Parathyroid adenoma (tissue), 2 donors: Measurements from ENCODE around the gene ANK2.

Experiments
- H2AFZ ChIP-seq: fragments of 300-600 bp; sonication (generic); one replicate; pipeline ENCODE4 v1.7.0; 2017; ENCODE audit warnings: antibody characterized with exemption, mild to moderate bottlenecking
- H3K27ac ChIP-seq: fragments of 300-600 bp; sonication (generic); one replicate; pipeline ENCODE4 v1.7.0; 2017
- H3K27me3 ChIP-seq: fragments of 300-600 bp; sonication (generic); one replicate; pipeline ENCODE4 v1.7.0; 2017; ENCODE audit warnings: low read length; ENCODE audit not compliant: control insufficient read depth, insufficient read depth
- H3K36me3 ChIP-seq: fragments of 300-600 bp; sonication (generic); one replicate; pipeline ENCODE4 v1.7.0; 2017; ENCODE audit warnings: low read length; ENCODE audit not compliant: control insufficient read depth, insufficient read depth
- H3K4me1 ChIP-seq: fragments of 300-600 bp; sonication (generic); one replicate; pipeline ENCODE4 v1.7.0; 2017; ENCODE audit warnings: control low read depth
- H3K4me2 ChIP-seq: fragments of 300-600 bp; sonication (generic); one replicate; pipeline ENCODE4 v1.7.0; 2017; ENCODE audit warnings: low read length
- H3K4me3 ChIP-seq: fragments of 300-600 bp; sonication (generic); one replicate; pipeline ENCODE4 v1.7.0; 2017; ENCODE audit warnings: low read depth, low read length
- H3K79me2 ChIP-seq: fragments of 300-600 bp; sonication (generic); one replicate; pipeline ENCODE4 v1.7.0; 2017; ENCODE audit warnings: control low read depth
- H3K9ac ChIP-seq: fragments of 300-600 bp; sonication (generic); one replicate; pipeline ENCODE4 v1.7.0; 2017; ENCODE audit warnings: mild to moderate bottlenecking
- H3K9me3 ChIP-seq: fragments of 300-600 bp; sonication (generic); one replicate; pipeline ENCODE4 v1.7.0; 2017; ENCODE audit warnings: low read length; ENCODE audit not compliant: control insufficient read depth
- TF ChIP-seq, protein P1 (sequence below): fragments of 300-600 bp; sonication (generic); IDR thresholded peaks from one replicate; pipeline ENCODE4 v1.7.0; 2017; ENCODE audit warnings: antibody characterized with exemption, mild to moderate bottlenecking
- donor health status: primary hyperparathyroidism.

ANK2 gene

DNA sequence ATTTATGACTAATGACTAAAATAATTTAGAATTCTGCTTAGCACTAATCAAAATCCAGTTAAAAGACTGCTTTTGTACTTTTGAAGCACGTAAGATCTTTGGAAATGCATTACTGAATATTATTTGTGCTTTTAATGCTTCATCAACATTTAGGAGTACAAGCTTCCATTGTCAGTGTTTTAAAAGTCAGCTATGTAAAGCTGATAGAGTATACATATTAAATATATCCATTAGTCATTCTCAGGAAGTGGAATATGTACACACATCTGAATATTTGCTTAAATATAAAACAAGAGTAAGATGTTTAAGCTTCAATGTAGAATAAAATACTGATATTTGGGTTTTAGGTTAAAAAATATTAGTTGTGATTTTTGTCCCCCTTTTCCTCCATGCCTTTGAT is 54.1 kb downstream of the ANK2 start:
- no peak overlapping the region for H3K27ac ChIP-seq

DNA sequence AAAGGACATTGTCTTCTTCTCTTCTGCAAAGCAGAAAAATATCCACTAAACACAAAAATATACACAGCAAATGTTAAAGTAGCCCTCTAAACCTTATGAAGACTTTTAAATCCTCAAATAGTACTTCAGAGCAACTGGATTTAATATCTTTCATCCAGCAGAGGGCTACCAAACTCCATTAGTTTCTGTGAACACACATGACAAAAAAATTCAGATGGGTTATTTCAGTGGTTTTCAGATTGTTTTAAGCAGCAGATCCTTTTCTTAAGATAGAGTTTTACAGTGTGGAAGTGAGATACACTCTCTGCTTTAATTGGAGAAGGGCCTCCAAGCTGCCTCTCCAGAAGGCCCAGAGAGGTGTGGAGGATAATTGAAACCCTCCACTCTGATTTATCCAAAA is 56.7 kb downstream of the ANK2 start:
- no peak overlapping the region for H3K27ac ChIP-seq
- no peaks in the 10 kb centered on the region for H3K36me3 ChIP-seq
- H3K4me1 ChIP-seq = no peaks in the 10 kb centered on the region
- no peak overlapping the region for H3K4me2 ChIP-seq
- H3K4me3 ChIP-seq = no peak overlapping the region
- H3K79me2 ChIP-seq = peaks cover 6% of the 10 kb centered on the region
- H3K27me3 ChIP-seq = no peaks in the 10 kb centered on the region
- H2AFZ ChIP-seq = no peak overlapping the region
- H3K9me3 ChIP-seq = no peaks in the 10 kb centered on the region
- TF ChIP-seq, protein P1, sequence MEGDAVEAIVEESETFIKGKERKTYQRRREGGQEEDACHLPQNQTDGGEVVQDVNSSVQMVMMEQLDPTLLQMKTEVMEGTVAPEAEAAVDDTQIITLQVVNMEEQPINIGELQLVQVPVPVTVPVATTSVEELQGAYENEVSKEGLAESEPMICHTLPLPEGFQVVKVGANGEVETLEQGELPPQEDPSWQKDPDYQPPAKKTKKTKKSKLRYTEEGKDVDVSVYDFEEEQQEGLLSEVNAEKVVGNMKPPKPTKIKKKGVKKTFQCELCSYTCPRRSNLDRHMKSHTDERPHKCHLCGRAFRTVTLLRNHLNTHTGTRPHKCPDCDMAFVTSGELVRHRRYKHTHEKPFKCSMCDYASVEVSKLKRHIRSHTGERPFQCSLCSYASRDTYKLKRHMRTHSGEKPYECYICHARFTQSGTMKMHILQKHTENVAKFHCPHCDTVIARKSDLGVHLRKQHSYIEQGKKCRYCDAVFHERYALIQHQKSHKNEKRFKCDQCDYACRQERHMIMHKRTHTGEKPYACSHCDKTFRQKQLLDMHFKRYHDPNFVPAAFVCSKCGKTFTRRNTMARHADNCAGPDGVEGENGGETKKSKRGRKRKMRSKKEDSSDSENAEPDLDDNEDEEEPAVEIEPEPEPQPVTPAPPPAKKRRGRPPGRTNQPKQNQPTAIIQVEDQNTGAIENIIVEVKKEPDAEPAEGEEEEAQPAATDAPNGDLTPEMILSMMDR = peak; percentile 41
- H3K9ac ChIP-seq = no peak overlapping the region

More for the DNA sequence above, 54.1 kb downstream of the ANK2 start:
- H3K36me3 ChIP-seq = no peaks in the 10 kb centered on the region
- no peaks in the 10 kb centered on the region for H3K27me3 ChIP-seq
- no peaks in the 10 kb centered on the region for H3K9me3 ChIP-seq
- H3K4me2 ChIP-seq = no peak overlapping the region
- H3K4me1 ChIP-seq = no peaks in the 10 kb centered on the region
- TF ChIP-seq, protein P1 = no peak
- no peak overlapping the region for H3K9ac ChIP-seq
- H3K79me2 ChIP-seq = peaks cover 2% of the 10 kb centered on the region
- H3K4me3 ChIP-seq = no peak overlapping the region
- H2AFZ ChIP-seq = no peak overlapping the region

DNA sequence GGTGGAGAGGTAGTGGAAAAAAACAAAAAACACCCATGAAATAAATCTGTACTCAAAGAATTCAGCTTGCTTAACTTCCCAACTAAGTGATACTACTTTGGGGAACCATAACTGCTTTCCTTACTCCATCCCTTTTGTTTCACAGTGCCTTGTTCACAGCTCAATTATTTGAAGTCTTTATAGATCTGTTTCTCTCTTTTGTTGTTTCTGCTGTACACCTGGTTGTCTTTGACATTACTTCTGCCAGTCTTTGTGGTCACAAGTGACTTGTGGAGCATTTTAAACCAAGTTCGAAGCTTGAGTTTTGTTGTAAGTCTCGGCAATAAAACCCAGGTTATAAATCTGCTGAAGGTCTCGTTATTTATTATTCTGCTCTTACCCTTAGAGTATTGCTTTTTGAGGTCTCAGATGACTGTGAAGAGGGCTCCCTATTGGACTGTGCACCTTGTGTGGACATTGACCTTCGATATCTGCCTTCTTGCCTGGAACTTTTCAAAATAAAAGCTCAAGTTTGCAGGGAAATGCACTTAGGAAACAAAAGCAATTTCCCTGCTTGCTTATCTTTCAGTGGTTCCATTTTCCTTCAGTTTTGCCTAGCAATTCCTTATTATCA is 59.8 kb downstream of the ANK2 start:
- H3K27ac ChIP-seq = no peak overlapping the region
- no peaks in the 10 kb centered on the region for H3K4me1 ChIP-seq
- no peaks in the 10 kb centered on the region for H3K36me3 ChIP-seq
- no peak overlapping the region for H3K9ac ChIP-seq
- no peak overlapping the region for H3K4me2 ChIP-seq
- no peak overlapping the region for H3K4me3 ChIP-seq
- peaks cover 3% of the 10 kb centered on the region for H3K79me2 ChIP-seq
- H3K9me3 ChIP-seq = no peaks in the 10 kb centered on the region
- H2AFZ ChIP-seq = peak overlapping the region; percentile 22
- H3K27me3 ChIP-seq = no peaks in the 10 kb centered on the region
- TF ChIP-seq, protein P1 = no peak

DNA sequence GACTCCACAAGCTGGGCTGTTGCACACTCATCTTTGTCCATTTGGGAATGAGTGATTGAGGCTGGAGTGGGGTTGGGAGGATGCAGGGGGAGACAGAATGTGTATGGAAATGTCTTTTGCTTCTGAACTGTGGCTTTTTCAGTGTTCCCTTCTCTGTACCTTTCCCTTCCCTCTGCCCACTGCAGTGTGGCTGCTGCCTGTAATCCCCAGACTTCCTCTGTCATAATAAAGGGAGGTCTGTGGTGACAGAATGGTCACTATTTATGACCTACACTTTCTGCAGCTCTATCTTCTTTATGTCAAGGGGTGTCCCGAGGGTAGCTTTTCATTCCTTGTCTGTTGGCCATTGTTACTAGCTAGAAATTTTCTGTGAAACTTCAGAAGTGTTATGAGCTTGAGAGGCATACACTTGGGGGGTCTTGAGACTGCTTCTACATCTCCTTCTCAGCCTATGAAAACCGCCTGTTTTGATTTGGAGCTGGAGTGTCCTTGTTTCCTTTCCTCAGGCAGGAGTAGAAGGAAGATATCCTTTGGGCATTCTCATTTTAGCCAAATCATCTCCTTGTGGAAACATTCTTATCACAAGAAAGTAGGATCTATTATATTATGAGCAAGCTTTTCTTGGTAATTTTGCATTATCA is 63.0 kb downstream of the ANK2 start:
- Histone ChIP-seq H3K36me3 (no peaks in the 10 kb centered on the region), H3K4me3 (no peak overlapping the region), H3K4me1 (no peaks in the 10 kb centered on the region), H3K27ac (no peak overlapping the region), H2AFZ (no peak overlapping the region), H3K79me2 (peaks cover 3% of the 10 kb centered on the region), H3K9me3 (no peaks in the 10 kb centered on the region), H3K27me3 (peaks cover 4% of the 10 kb centered on the region), H3K9ac (no peak overlapping the region), H3K4me2 (no peak overlapping the region)
- TF ChIP-seq, protein P1 = no peak

DNA sequence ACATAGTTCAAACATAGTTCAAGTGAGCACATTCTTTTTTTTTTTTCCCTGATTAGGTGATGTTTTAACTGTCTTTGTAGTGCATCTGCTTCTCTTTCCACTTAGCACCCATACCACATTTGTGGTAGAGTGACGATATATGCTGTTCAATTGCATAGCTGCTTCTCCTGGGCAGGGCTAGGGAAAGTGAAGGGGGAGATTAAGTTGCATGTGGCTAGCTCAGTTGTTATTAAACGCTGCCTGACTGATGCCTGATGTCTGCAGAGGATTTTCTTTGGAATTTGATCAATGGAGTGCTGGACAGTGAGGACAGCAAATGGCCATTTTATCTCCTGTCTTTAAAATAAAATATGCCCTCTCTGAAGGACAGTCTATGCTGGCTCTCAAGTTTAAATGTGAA is 63.7 kb downstream of the ANK2 start:
- Histone ChIP-seq H3K36me3 (no peaks in the 10 kb centered on the region), H3K4me2 (no peak overlapping the region), H3K79me2 (peaks cover 3% of the 10 kb centered on the region), H3K27me3 (peaks cover 4% of the 10 kb centered on the region), H3K9ac (no peak overlapping the region), H2AFZ (no peak overlapping the region), H3K27ac (no peak overlapping the region), H3K9me3 (no peaks in the 10 kb centered on the region), H3K4me1 (no peaks in the 10 kb centered on the region), H3K4me3 (no peak overlapping the region)
- TF ChIP-seq, protein P1 = no peak
